ENCODE data around the gene SNX8. TPM values are rescaled to one million over a fixed set of nuclear protein-coding genes. Genes with fewer than 3 reads are reported as not detected.

SNX8 gene
- total and polyA plus RNA-seq, 2 donors (not counting 3 experiments of a cell fraction or from before 2014, with no cell fraction given), result 24.5 to 50.3 TPM

GRCh38 chr7:2357165-2357564, 42.9 kb upstream of the SNX8 start:
- no peaks in the 10 kb centered on the region for H3K9me3 ChIP-seq (replicated peaks; ENCODE audit: control insufficient read depth, insufficient read depth, low read length)
- peaks cover 13% of the 10 kb centered on the region for H3K4me1 ChIP-seq (ENCODE audit: control insufficient read depth, extremely low read depth, insufficient read depth, low read length)
- TF ChIP-seq GATA2 (IDR thresholded peaks at IDR 0.05; ENCODE audit: insufficient read depth, insufficient read length, low read depth, low read length), result no peak
- no peak for TF ChIP-seq MYC (IDR thresholded peaks at IDR 0.05; ENCODE audit: low read depth, low read length)
- no peak for TF ChIP-seq JUN (IDR thresholded peaks at IDR 0.05; ENCODE audit: borderline replicate concordance, insufficient read depth, insufficient read length, low read depth)
- TF ChIP-seq FOS (IDR thresholded peaks at IDR 0.05; ENCODE audit: borderline replicate concordance, insufficient read depth, low read length), result no peak
- TF ChIP-seq EZH2 (IDR thresholded peaks at IDR 0.05; ENCODE audit: borderline replicate concordance, low read depth, low read length, severe bottlenecking), result no peak
- TF ChIP-seq POLR2A (IDR thresholded peaks at IDR 0.05; ENCODE audit: low read depth, low read length), result no peak
- TF ChIP-seq POLR2AphosphoS5 (IDR thresholded peaks at IDR 0.05; ENCODE audit: insufficient read depth, low read depth, low read length), result no peak
- TF ChIP-seq CTCF (IDR thresholded peaks at IDR 0.05; ENCODE audit: extremely low read depth in 1 of 2, insufficient read depth in 1 of 2, low read depth in 1 of 2, low read length in 2 of 2), result no peak
- no peak for TF ChIP-seq MAX (IDR thresholded peaks at IDR 0.05; ENCODE audit: insufficient read depth, insufficient read length)
- dilution Hi-C loops (cut with MboI; ENCODE audit: extremely low pct_ligation_motif_present, low sequenced_read_pairs), result no loop called here
- H2AFZ ChIP-seq (ENCODE audit: low read depth, low read length), result no peak overlapping the region
- peaks cover 66% of the 10 kb centered on the region for H3K79me2 ChIP-seq (ENCODE audit: control insufficient read depth, insufficient read depth, low read length)
- no peak for FAIRE-seq
- no peak overlapping the region for H3K27ac ChIP-seq (ENCODE audit: insufficient read depth, low read depth, low read length)
- POLR2A ChIA-PET, result no interaction called here
- H3K27me3 ChIP-seq (ENCODE audit: control insufficient read depth in 2 of 2, insufficient read depth in 2 of 2, low read length in 2 of 2), result no peaks in the 10 kb centered on the region
- peaks cover under 1 to 3% of the 10 kb centered on the region in 2 experiments for H3K36me3 ChIP-seq (ENCODE audit: control insufficient read depth in 2 of 2, extremely low read depth in 1 of 2, insufficient read depth in 2 of 2, low read length in 2 of 2)
- intact Hi-C loops (cut with micrococcal nuclease), result no loop called here
- no peaks in the 10 kb centered on the region for H3K9me1 ChIP-seq (replicated peaks; ENCODE audit: control insufficient read depth, extremely low read depth, insufficient read depth, low read length)
- no peak overlapping the region for H3K4me2 ChIP-seq (ENCODE audit: insufficient read depth, low read length)
- no peaks in the 10 kb centered on the region for H4K20me1 ChIP-seq (replicated peaks; ENCODE audit: control insufficient read depth, extremely low read depth, insufficient read depth, low read length)
- no peak for DNase-seq (ENCODE audit: low read depth, low spot score)
- H3K4me3 ChIP-seq (replicated peaks in 1 of 3; ENCODE audit: insufficient read depth in 1 of 3, low read depth in 1 of 3, low read length in 3 of 3), result no peak overlapping the region
- peak overlapping the region; percentile 20 for H3K9ac ChIP-seq (replicated peaks; ENCODE audit: extremely low read depth, insufficient read depth, low read length)
- BruUV-seq (replicated peaks), result no TSS peak
- CTCF ChIA-PET, result interaction anchor here (1.3 kb wide), 2 partner anchors 14 to 112 kb away, joined by 3 to 4 read pairs; no protein-coding TSS in a partner anchor

All from endothelial cell of umbilical vein (primary cell).